ENCODE results near the gene RGS19.

The RGS19 gene

DNA sequence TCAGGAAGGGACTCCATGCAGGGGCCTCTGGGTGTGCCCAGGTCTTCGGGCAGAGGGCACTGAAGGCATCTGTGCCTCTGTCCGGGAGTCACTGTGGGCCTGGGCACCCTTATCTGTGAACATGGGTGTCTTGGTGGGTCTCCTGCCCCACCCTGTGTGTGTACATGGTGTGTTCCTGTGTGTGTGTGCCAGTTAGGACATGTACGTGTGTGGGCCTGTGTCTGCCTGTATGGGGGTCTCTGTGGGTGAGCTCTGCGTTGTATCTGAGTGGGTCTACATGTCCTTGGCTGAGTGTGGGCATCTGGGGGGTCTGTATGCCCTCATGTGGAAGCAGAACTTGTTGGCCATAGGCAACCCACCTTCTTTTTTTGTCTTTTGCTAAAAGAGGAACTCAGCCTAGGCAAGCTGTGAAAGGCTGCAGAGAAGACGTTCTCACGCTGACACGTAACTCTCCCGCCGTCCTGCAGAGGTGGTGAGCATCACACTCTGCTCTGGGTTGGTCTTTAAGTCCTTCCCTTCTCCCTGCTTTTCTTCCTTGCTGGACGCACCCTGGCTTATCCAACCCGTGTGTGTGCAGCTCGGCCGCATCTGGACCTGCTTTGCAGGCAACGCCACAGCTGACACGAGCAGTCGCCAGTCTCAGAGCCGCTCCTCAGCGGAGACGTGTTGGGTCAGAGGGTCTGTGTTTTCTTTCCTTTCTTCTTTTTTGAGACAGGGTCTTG is 28.6 kb upstream of the RGS19 start:
- no peak for DNase-seq

DNA sequence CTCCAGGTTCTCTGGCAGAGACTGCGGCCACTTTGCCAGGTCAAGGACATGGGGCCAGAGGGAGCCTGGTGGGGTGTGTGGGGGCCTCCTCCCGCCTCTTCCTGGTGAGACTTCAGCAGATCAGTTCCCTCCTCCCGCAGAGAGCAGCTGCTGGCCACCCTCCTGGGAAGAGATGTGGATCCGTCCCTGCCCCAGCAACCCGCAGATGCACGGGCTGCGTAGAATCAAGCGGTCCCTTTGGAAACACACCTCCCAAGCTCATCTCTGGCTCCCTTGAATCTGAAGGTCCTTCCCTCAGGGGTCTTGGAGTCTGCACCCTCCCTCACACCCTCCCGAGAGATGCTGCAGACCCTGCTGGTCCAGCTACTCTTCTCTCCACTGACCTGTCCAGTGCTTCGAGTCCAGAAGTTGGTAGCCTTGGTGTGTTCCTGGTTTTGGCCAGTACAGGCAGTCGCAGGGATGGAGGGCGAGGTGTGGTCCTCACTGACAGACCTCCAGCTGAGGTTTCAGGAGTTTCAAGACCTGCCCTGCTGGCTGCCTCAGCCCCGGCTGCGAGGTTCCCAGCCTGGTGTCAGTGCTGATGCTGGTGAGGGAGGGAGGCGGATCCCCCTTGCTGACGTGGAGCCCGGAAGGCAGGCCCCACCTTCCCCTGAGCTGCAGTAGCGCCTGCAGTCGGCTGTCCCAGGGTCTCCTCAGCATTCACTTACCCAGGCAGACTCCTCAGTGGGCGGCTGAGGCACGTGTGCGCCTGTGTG is 27.8 kb upstream of the RGS19 start, which contains the start of gene NPBWR2:
TSS of gene NPBWR2 (minus strand) at position 585 of the 755 bp plus-strand sequence. CDS start 734 bp downstream, outside the sequence.
- no peak for DNase-seq

DNA sequence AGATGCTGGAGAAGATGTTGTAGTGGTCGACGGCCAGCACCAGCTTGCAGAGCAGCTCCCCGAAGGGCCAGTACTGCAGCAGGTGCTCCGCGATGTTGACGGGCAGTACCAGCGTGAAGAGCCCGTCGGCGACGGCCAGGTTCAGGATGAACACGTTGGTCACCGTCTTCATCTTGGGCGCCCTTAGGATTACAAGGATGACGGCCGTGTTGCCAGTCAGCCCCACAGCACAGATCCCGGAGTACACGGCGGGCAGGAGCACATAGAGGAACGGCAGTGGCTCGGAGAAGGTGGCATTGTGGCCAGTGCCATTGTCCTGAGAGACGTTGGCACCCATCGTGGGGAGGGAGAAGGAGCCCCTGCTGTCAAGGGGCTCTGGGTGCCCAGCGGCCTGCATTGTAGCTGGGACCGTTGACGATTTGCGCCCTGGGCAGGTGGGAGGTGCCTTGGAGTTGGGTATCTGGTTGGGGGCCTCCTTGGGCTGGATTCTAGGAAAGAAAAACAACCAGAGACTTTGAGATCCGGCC is 27.2 kb upstream of the RGS19 start:
- no peak for DNase-seq

DNA sequence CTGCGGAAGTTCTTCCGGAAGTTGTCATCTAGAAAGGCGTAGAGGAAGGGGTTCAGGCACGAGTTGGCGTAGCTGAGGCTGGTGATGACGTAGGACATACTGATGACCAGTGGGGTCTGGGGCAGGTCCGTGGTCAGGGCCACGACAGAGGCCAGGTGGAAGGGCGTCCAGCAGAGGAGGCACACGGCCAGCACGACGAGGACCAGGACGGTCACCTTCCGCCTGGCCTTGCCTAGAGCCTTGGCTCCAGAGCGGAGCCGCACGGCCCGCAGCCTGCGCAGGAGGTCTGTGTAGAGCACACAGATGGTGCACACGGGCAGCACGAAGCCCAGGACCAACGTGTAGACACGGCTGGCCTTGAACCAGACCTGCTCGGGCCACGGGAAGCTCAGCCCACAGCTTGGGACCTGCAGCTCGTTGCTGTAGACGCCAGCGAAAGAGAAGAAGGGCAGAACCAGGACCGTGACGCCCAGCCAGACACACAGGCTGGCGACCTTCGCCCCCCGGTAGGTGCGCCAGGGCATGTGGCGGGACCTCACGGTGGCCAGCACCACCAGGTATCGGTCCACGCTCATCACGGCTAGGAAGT is 26.6 kb upstream of the RGS19 start:
- no peak for DNase-seq

DNA sequence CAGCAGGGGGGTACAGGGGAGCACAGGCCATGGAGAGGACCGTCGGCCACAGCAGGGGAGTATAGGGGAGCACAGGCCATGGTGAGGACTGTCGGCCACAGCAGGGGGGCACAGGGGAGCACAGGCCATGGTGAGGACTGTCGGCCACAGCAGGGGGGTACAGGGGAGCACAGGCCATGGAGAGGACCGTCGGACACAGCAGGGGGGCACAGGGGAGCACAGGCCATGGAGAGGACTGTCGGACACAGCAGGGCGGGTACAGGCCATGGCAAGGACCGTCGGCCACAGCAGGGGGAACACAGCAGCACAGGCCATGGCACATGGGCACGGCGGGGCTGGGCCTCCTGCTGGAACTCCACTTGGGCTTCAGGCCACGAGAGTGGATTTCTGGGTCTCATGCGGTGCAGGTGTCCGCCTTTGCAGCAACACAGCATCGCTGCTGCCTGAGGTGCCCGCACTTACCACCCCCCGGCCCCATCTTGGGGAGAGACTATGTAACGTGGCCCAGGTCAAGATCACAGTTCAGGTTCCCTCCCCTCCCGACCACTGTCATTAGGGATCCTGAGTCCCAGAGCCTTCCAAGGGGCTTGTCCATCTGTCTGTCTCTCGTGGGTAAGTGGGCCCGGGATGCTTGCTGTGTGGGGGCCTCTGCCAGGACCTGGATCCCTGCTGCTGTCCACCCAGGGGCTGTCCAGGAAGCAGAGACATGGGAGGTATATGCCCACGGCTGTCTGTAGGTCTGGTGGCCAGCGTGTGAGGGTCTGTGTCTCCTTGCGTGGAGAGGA is 25.5 kb upstream of the RGS19 start:
- no peak for DNase-seq

DNA sequence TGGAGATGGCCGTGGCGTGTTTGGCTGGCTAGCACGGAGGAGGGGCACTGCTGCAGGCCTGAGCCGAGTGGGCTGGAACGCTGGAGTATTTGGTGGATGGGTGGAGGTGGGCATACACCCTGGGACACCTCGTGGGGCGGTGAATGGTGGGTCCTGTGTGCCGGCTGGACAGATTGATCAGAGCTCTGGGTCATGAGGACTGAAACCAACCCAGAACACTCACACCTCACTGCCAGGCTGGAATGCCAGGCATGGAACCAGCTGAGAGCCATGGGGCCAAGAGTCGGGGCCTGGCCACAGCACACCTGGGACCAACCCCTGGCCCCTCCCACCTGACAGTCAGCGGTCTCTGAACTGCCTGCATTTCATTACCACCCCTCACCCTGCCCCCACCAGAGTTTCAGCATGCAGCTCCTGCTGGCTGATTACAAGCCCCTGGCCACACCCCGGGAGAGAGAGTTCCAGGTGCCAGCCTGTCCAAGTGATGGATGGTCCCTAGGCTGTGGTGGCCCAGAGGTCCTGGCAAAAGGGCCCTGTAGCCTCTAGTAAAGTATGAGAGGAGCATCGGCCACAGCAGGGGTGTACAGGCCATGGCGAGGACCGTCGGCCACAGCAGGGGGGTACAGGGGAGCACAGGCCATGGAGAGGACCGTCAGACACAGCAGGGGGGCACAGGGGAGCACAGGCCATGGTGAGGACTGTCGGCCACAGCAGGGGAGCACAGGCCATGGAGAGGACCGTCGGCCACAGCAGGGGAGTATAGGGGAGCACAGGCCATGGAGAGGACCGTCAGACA is 24.8 kb upstream of the RGS19 start:
- no peak for DNase-seq

DNA sequence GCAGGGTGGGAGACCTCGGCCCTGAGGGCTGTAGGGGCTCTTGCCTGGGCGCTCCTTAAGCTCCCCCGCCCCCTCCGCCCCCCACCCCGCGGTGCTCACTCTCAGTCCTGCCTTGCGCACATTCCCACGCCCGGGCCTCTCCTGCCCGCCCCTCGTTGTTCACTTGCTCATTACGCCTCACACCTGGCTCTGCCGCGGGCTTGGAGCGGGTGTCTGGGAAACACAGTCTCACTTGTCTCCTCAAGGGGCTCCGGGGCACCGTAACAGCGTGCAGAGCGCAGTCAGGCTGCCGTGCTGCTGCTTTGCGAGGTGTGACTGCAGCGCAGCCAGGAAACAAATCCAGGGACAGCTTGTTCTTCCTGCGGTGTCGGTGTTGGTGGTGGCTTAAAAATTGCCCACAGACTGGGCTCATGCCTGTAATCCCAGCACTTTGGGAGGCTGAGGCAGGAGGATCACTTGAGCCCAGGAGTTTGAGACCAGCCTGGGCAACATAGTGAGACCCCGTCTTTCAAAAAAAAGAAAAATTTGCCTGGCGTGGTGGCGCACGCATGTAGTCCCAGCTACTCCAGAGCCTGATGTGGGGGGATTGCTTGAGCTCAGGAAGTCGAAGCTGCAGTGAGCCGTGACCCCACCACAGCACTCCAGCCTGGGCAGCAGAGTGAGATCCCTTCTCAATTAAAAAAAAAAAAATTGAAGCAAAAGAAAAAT is 23.5 kb upstream of the RGS19 start:
- DNase-seq: no peak

DNA sequence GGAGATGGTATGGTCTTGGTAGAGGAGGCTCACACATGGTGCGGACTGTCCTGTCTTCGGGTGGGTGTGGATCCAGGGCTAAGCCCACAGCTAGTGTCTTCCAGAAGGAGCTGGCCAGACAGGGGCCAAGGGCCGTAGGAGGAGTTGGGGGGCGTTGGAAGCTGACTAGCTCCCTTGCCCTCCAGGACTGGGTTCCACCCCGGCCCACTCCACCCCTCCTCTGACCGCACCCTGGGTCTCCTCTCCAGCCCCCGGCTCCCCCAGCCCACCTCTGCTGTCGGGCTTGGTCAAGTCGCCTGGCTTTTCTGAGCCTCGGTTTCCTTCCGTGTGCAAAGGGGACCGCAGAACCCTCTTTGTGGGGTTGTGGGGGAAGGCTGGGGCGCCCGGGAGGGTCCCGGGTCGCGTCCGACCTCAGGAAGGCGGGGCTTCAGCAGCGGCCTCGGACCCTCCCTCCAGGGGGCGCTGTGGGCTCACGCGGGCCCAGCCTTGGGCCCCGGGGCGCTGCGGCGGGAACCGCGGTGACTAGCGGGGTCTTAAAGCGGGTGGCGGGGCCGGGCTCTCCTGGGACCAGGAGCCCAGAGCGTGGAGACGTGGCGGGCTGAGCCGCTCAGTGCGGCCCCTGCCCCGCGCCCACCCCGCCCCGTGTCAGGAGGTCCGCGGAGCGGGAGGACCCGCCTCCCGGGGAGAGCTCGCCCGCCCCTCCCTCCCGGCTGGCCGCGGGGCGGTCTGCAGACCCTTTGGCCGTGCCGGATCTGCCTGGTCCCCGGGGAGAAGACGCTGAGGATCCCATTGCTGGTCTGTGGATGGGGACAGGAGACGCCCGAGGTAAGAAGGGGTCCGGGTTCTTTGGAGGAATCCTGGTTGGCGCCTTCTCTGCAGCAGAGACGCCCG is 22.7 kb upstream of the RGS19 start:
- no peak for DNase-seq

DNA sequence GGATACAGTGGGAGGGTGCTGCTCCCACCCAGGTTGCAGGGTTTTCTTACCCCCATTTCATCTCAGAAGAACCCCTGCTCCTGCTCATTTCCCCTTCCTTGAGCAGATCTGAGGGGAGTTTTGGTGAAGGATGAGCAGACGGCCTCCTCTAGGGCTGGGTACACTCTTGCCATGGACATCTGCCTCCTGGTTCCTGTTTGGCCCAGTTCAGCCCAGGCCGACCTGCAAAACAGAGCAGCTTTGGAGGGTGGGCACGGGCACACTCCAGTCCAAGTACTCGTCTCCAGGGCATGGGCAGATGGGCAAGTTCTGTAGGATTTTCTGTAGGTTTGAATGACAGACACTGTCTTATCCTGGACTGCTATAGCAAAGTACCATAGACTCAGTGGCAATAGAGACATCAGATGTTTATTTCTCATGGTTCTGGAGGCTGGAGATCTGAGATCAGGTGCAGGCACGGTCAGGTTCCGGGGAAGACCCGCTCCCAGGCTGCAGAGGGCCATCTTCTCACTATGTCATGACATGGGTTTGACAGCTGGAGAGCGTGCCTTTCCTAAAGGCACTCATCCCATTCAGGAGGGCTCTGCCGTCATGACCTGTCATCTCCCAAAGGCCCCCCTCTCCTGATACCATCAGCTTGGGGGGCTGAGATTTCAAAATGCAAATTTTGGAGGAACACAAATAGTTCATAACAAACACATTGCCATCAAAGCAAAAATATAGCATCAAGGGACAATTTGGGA is 21.8 kb upstream of the RGS19 start:
- no peak for DNase-seq

DNA sequence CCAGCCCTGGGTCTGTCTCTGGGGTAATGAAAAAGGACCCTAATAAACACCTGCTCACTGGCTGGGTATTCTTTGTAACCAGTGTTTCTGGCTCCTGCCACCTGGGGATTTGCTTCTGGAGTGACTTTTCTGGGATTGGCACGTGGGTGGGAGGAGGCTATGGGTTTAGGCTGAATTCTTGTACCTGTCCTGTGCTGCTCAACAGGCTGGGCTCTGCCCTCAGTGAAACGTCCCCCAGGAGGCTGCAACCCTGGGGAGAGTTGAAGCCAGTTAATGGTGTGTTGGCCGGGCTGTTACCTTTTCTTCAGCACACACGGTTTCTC is 21.2 kb upstream of the RGS19 start:
- no peak for DNase-seq

DNA sequence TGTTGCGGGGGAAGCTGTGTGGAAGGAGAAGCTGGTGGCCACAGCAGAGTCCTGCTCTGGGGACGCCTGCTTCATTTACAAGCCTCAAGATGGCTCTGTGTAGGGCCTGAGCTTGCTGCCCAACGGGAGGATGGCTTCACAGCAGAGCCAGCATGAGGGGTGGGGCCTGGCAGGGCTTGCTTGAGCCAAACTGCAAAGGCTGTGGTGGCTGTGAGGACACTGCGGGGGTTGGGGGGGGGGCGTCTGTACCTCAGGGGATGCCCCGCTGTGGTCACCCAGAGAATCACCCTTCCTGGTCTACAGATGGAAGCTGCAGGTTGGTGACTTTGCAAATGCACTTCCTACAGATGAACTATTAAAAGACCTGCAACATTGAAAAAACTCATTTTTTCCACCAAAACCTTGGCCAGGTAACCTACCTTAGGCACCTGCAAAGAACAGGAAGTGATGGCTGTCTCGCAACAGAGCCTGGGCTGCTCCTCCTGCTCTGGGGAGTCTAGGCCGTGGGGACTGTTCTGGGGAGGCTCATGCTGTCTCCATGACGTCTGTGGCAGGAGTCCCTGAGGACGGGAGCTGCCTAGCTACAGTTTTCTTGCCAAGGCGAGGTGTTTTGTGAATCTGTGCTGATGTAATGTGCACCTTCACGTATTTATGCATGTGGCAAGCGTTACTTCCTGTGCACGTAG is 20.7 kb upstream of the RGS19 start:
- no peak for DNase-seq

DNA sequence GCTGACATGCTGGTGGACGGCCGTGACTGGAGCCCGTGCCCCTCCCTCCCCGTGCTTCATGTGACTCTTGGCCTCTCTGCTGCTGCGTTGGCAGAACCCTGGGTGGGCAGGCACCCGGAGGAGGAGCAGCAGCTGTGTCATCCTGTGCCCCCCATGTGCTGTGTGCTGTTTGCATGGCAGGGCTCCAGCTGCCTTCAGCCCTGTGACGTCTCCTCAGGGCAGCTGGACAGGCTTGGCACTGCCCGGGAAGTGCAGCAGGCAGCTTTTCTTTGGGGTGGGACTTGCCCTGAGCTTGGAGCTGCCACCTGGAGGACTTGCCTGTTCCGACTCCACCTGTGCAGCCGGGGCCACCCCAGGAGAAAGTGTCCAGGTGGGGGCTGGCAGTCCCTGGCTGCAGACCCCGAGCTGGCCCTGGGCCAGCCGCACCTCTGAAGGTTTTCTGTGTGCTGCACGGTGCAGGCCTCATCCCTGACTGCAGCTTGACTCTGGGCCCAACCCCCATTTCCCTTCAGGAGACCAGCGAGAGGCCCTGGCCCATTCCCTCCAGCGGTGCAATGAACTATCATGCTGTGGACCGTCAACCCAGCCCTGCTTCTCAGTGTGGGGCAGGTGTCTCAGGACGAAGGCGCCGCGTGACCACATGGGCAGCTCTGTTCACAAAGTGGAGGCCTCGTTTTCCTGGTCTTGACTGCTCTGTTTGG is 19.9 kb upstream of the RGS19 start:
- DNase-seq: no peak

DNA sequence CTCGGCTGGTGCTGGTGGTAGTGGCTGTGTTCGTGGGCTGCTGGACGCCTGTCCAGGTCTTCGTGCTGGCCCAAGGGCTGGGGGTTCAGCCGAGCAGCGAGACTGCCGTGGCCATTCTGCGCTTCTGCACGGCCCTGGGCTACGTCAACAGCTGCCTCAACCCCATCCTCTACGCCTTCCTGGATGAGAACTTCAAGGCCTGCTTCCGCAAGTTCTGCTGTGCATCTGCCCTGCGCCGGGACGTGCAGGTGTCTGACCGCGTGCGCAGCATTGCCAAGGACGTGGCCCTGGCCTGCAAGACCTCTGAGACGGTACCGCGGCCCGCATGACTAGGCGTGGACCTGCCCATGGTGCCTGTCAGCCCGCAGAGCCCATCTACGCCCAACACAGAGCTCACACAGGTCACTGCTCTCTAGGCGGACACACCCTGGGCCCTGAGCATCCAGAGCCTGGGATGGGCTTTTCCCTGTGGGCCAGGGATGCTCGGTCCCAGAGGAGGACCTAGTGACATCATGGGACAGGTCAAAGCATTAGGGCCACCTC is 19.2 kb upstream of the RGS19 start:
- DNase-seq: no peak

DNA sequence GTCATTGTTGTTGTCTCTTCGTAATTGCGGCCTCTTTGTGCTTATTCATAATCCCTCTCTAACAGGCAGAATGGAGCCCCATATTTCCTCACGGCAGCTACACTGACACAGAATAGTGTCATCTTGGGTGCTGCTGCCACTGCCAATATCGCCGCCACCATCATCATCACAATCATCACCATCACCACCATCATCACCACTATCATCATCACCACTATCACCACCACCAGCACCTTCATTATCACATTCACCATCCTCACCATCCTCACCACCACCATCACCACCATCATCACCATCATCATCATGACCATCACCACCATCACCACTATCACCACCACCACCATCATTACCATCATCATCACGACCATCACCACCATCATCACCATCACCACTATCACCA is 17.2 kb upstream of the RGS19 start:
- DNase-seq: no peak

DNA sequence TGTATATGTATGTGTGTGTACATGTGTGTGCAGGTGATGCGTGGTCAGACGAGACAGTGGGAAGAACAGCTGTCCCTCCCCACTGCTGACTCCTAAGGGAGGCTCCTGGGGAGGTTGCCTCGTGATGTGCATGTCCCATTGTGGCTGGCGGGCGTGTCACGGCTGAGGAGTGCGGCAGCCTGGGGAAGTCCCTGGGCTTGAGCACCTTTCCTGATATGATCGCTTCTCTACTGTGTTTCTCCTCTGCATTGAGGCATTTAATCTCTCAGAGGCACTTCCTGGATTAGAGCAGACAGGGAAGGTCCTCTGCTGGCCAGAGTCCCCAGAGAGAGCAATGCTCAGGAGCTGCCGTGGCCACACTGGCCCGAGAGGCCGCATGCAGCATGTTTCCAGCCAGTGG is 16.6 kb upstream of the RGS19 start:
- DNase-seq: no peak

DNA sequence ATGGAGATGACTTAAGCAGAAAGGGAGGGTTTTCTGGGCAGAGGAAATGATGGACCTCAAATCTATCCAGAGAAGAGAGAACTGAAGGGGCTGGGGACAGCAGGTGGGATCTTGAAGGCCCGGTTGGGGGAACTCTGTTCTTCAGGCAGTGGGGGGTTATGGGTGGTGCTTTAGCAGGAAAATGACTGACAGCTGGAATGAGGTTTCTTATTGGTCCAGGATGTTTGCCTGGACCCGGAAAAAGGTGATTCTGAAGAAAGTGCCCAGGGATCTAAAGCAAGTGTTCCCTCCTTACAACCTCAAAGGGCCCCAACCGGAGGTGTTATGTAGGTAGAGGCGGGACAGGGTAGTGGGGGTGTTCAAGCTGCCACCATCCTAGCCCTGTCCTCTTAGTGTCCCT is 16.1 kb upstream of the RGS19 start:
- DNase-seq: no peak

DNA sequence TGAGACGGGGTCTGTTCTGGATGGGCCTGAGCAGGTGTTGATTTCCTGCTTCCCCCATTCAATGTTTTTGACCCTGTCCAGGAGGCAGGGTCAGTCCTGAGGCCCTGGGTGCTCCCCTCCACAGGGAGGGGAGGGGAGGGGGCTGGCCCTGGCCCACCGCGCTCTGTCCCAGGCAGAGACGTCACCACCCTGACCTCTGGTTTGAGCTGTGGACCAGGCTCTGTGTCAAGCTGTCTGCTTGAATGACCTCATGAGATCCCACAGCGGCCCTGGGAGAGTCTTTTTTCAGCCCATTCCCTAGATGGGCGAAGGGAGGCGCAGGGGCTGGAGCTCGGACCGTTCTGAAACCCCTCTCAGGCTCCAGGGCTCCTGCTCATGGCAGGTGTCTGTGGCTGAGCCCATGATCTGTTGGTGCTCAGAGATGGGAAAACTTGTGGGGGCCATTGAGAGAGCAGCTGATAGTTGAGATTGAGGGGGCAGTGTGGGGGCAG is 13.7 kb upstream of the RGS19 start:
- no peak for DNase-seq

All from hematopoietic multipotent progenitor cell treated with erythropoietin and hydrocortisone succinate and interleukin-3 and kit ligand, for 8 days (in vitro differentiated cells).